WTC11 (cell line): ENCODE data around the gene SNAP47. TPM values are rescaled to one million over a fixed set of nuclear protein-coding genes. Genes with fewer than 3 reads are reported as not detected.

Experiments used
- ATAC-seq: fragments of 200-7000 bp; cut with Tn5 transposase; 2 replicates; pipeline ENCODE4 v1.10.0; 2021; ENCODE audit warnings: mild to moderate bottlenecking, moderate library complexity
- CTCF ChIA-PET: fragments of 300-600 bp; sonication (Branson Sonifier 250); formaldehyde crosslinking; loops from one replicate; lab custom pipeline; 2021; ENCODE audit warnings: antibody characterized with exemption; lab: Charles Lee
- POLR2A ChIA-PET: fragments of 350-600 bp; sonication (Branson Sonifier 250); formaldehyde crosslinking; loops from one replicate; lab custom pipeline; 2021; ENCODE audit warnings: antibody characterized with exemption; lab: Charles Lee
- DNase-seq: peaks from one replicate; pipeline ENCODE4 v3.0.0; 2021; ENCODE audit warnings: low spot score
- H3K27ac Mint-ChIP-seq: 2 replicates; pipeline ENCODE4 v1.8.0; 2021; ENCODE audit warnings: mixed read lengths
- H3K27me3 Mint-ChIP-seq: 2 replicates; pipeline ENCODE4 v1.8.0; 2021; ENCODE audit warnings: low read depth, mild to moderate bottlenecking, moderate library complexity, mixed read lengths
- H3K36me3 Mint-ChIP-seq: 2 replicates; pipeline ENCODE4 v1.8.0; 2021; ENCODE audit warnings: mixed read lengths
- H3K4me1 Mint-ChIP-seq: 2 replicates; pipeline ENCODE4 v1.8.0; 2022; ENCODE audit warnings: mixed read lengths
- H3K4me3 Mint-ChIP-seq: 2 replicates; pipeline ENCODE4 v1.8.0; 2021; ENCODE audit warnings: mild to moderate bottlenecking, moderate library complexity, mixed read lengths
- H3K9me3 Mint-ChIP-seq: 2 replicates; pipeline ENCODE4 v1.8.0; 2021; ENCODE audit warnings: mixed read lengths
- CREM ChIP-seq: sonication (generic); formaldehyde crosslinking; IDR thresholded peaks from 2 replicates; pipeline ENCODE4 v1.8.1; 2022; ENCODE audit warnings: mild to moderate bottlenecking, missing genetic modification reagents, moderate library complexity
- ELF4 ChIP-seq: sonication (generic); formaldehyde crosslinking; IDR thresholded peaks from 2 replicates; pipeline ENCODE4 v1.8.1; 2022; ENCODE audit warnings: low read depth, mild to moderate bottlenecking, moderate library complexity, missing genetic modification reagents
- EMX1 ChIP-seq: fragments of 250-450 bp; sonication (Bioruptor Pico); IDR thresholded peaks from 2 replicates; pipeline ENCODE4 v1.8.0; 2021; ENCODE audit warnings: mild to moderate bottlenecking
- FOXK1 ChIP-seq: sonication (generic); formaldehyde crosslinking; IDR thresholded peaks from 2 replicates; pipeline ENCODE4 v1.8.0; 2022; ENCODE audit warnings: mild to moderate bottlenecking, moderate library complexity, missing genetic modification reagents
- FOXP1 ChIP-seq: sonication (generic); formaldehyde crosslinking; IDR thresholded peaks from 2 replicates; pipeline ENCODE4 v1.8.0; 2022; ENCODE audit warnings: missing genetic modification reagents, mild to moderate bottlenecking, moderate library complexity, borderline replicate concordance
- GRHL2 ChIP-seq: fragments of 250-450 bp; sonication (Bioruptor Pico); IDR thresholded peaks from 2 replicates; pipeline ENCODE4 v1.8.0; 2022; ENCODE audit warnings: mild to moderate bottlenecking, moderate library complexity; ENCODE audit not compliant: insufficient replicate concordance, severe bottlenecking
- HMGXB4 ChIP-seq: sonication (generic); formaldehyde crosslinking; IDR thresholded peaks from 2 replicates; pipeline ENCODE4 v1.8.1; 2023; ENCODE audit warnings: mild to moderate bottlenecking, moderate library complexity, missing genetic modification reagents
- JUN ChIP-seq: sonication (generic); formaldehyde crosslinking; IDR thresholded peaks from 2 replicates; pipeline ENCODE4 v1.8.0; 2023; ENCODE audit warnings: mild to moderate bottlenecking, missing genetic modification reagents
- MLX ChIP-seq: sonication (generic); formaldehyde crosslinking; IDR thresholded peaks from 2 replicates; pipeline ENCODE4 v1.8.1; 2023; ENCODE audit warnings: mild to moderate bottlenecking, missing genetic modification reagents, moderate library complexity
- MXD4 ChIP-seq: fragments of 250-450 bp; sonication (Bioruptor Pico); IDR thresholded peaks from 2 replicates; pipeline ENCODE4 v1.8.0; 2021; ENCODE audit warnings: mild to moderate bottlenecking, moderate library complexity, borderline replicate concordance
- NR1H2 ChIP-seq: sonication (generic); formaldehyde crosslinking; IDR thresholded peaks from 2 replicates; pipeline ENCODE4 v1.9.0; 2021; ENCODE audit warnings: mild to moderate bottlenecking, moderate library complexity, missing genetic modification reagents
- NR2C2 ChIP-seq: sonication (generic); formaldehyde crosslinking; IDR thresholded peaks from 2 replicates; pipeline ENCODE4 v1.8.0; 2022; ENCODE audit warnings: mild to moderate bottlenecking, missing genetic modification reagents
- PRRX2 ChIP-seq: fragments of 250-450 bp; sonication (Bioruptor Pico); IDR thresholded peaks from 2 replicates; pipeline ENCODE4 v1.8.0; 2021; ENCODE audit warnings: mild to moderate bottlenecking
- RELA ChIP-seq: sonication (generic); formaldehyde crosslinking; IDR thresholded peaks from 2 replicates; pipeline ENCODE4 v1.8.1; 2022; ENCODE audit warnings: missing genetic modification reagents, mild to moderate bottlenecking, borderline replicate concordance
- SMAD3 ChIP-seq: sonication (generic); formaldehyde crosslinking; IDR thresholded peaks from 2 replicates; pipeline ENCODE4 v1.8.0; 2022; ENCODE audit warnings: missing genetic modification reagents, mild to moderate bottlenecking, borderline replicate concordance
- SMAD4 ChIP-seq: sonication (generic); formaldehyde crosslinking; IDR thresholded peaks from 2 replicates; pipeline ENCODE4 v1.8.0; 2022; ENCODE audit warnings: mild to moderate bottlenecking, missing genetic modification reagents
- TEAD1 ChIP-seq: sonication (generic); formaldehyde crosslinking; IDR thresholded peaks from 2 replicates; pipeline ENCODE4 v1.8.0; 2022; ENCODE audit warnings: mild to moderate bottlenecking, missing genetic modification reagents
- TEAD4 ChIP-seq: sonication (generic); formaldehyde crosslinking; IDR thresholded peaks from 2 replicates; pipeline ENCODE4 v1.8.0; 2022; ENCODE audit warnings: mild to moderate bottlenecking, missing genetic modification reagents
- ZNF121 ChIP-seq: sonication (generic); formaldehyde crosslinking; IDR thresholded peaks from 2 replicates; pipeline ENCODE4 v1.8.0; 2023; ENCODE audit warnings: missing genetic modification reagents
- ZNF263 ChIP-seq: sonication (generic); formaldehyde crosslinking; IDR thresholded peaks from 2 replicates; pipeline ENCODE4 v1.8.1; 2022; ENCODE audit warnings: low read depth, mild to moderate bottlenecking, moderate library complexity, missing genetic modification reagents
- ZNF396 ChIP-seq: fragments of 250-450 bp; sonication (Bioruptor Pico); IDR thresholded peaks from 2 replicates; pipeline ENCODE4 v1.8.0; 2021; ENCODE audit warnings: mild to moderate bottlenecking, moderate library complexity, borderline replicate concordance
- ZSCAN18 ChIP-seq: fragments of 250-450 bp; sonication (Bioruptor Pico); IDR thresholded peaks from 2 replicates; pipeline ENCODE4 v2.1.2; 2022; ENCODE audit warnings: mild to moderate bottlenecking, moderate library complexity
- total RNA-seq: library from RNA; stranded (reverse); gene quantifications from 3 replicates; pipeline ENCODE4 v1.2.3, GENCODE V29; 2021
- TF ChIP-seq, protein P1 (sequence below): sonication (generic); formaldehyde crosslinking; IDR thresholded peaks from 2 replicates; pipeline ENCODE4 v1.8.0; 2022; ENCODE audit warnings: mild to moderate bottlenecking, missing genetic modification reagents

SNAP47 gene
- total RNA-seq, 1 experiment from 2014 or later = 50.8 TPM

DNA sequence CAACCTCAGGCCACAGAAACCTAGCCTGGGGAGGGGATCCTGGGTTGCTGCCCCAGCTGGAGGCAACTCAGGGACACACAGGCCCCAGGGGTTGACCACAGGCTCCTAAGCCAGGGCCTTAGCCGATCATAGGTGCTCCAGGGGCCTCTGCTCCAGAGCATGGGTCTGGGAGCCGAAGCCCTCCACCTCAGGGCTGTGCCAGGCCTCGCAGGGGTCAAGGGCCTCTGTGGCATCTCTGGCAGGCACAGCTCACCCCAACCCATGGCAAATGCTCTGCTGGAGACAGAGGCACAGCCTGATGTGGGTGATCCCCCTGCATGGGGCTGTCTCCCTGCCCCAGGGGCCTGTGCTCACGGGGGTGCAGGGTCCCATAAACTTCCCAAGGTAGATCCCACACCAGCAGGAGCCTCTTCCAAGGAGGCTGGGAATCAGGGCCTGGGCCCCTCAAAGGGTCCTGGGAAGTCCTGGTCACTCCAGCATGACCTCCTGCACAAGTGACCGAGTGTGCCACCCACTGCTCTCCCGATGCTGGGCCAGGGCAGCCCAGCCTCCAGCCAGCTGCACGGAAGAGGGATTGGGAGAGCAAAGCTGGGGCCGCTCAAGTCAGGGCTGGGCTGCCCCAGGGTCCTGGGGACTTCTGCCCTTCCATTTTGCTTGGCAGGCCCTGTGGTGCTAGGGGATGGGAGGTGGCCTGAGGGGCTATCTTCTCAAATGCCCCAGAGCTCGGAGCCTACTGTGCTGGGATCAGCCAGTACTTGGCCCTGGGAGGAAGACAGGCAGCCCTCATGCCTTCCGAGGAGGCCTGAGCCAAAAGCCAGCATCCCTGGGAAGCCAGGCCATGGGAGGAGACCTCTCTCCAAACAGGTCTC lies 58.1 kb downstream of the SNAP47 start (continued):
- TF ChIP-seq SMAD3 (CRISPR knock-in tag) (0 out of 2 replicates have a peak, but pooled peaks have one; percentile 17), PRRX2 (CRISPR knock-in tag) (no peak), JUN (CRISPR knock-in tag) (no peak)

DNA sequence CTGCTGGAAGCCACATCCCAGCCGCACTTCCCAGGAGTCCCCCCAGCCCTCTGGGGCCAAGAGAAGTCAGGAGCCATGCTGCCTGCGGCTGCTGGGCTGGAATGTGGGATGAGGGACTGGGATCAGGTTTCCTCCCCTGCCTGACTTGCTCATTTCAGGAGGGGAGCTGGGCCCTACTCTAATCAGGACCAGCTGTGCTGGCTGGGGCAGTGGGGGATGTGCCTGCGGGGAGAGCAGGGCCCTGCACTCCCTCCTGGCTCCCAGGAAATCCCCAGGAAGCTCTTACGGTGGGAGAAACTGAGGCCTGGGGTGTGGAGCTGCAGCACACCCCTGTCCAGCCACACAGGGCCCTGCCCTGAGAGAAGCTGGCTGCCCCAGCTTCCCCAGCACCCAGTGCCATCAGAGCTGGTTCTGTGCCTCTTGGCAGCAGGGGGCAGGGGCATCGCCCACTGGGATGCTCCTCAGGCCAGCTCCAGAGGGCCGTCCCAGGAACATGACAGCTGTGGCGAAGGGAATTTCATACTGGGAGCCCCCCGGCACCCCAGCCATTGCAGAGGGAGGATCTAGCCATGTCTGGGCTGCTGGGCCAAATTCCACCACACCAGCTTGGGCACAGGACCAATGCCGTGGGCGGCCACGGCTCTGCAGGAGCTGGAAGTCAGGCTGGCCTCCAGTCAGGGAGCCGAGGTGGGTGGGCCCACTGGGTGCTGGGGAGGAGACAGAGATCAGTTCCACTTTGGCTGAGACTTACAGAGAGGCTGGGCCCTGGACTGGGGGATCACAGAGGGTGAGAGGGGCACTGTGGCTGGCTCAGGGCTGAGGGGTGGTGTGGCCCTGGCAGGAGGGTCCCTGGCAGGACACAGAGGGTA lies 58.9 kb downstream of the SNAP47 start:
- H3K4me1 Mint-ChIP-seq = peaks cover 19% of the 10 kb centered on the region
- peak overlapping the region; percentile 63; the same call in 1 of the 2 replicates for H3K27ac Mint-ChIP-seq
- H3K27me3 Mint-ChIP-seq = peaks cover 15% of the 10 kb centered on the region
- TF ChIP-seq TEAD4 (CRISPR knock-in tag) = peak; percentile 92
- no peak for TF ChIP-seq EMX1 (CRISPR knock-in tag)
- TF ChIP-seq SMAD3 (CRISPR knock-in tag) = no peak
- TF ChIP-seq ZNF263 (CRISPR knock-in tag) = peak; percentile 61; the same call in 1 of the 2 replicates
- TF ChIP-seq, protein P1, sequence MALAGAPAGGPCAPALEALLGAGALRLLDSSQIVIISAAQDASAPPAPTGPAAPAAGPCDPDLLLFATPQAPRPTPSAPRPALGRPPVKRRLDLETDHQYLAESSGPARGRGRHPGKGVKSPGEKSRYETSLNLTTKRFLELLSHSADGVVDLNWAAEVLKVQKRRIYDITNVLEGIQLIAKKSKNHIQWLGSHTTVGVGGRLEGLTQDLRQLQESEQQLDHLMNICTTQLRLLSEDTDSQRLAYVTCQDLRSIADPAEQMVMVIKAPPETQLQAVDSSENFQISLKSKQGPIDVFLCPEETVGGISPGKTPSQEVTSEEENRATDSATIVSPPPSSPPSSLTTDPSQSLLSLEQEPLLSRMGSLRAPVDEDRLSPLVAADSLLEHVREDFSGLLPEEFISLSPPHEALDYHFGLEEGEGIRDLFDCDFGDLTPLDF = no peak
- TF ChIP-seq TEAD1 (CRISPR knock-in tag) = peak; percentile 87; the same call in 1 of the 2 replicates
- no peak for TF ChIP-seq NR1H2
- ChIA-PET CTCF (interaction anchor here (0.6 to 3.8 kb wide), 10 partner anchors 32 to 205 kb away, joined by 3 to 31 read pairs (median 4); partner anchors contain the start of gene WNT9A), POLR2A (interaction anchor here (1.3 kb wide), 1 partner anchor 154 kb away, joined by 3 read pairs; the partner anchor contains the start of gene WNT9A)
- no peak overlapping the region for H3K4me3 Mint-ChIP-seq
- ATAC-seq = peak; percentile 86
- DNase-seq = peak; percentile 73
- no peaks in the 10 kb centered on the region for H3K9me3 Mint-ChIP-seq
- H3K36me3 Mint-ChIP-seq = no peaks in the 10 kb centered on the region

DNA sequence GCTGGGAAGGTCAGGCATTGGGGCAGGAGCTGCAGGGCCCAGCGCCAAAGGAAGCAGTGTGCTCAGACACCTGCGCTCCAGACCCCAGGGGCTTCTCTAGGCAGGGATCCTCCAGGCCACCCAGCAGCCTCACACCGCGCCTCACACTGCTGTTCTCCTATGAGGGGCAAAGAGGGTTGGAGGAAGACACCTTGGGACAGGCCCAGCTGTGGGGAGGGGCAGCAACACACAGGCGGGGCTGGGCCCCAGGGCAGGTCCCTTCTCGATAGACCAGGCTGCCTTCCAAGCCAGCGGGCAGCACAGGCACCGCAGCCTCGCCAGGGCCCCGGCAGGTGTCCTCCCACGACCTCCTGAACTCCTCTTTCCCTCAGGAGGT lies 59.6 kb downstream of the SNAP47 start:
- TF ChIP-seq SMAD4 (no peak), EMX1 (CRISPR knock-in tag) (no peak), MLX (CRISPR knock-in tag) (no peak), TEAD4 (CRISPR knock-in tag) (no peak), RELA (CRISPR knock-in tag) (no peak)
- Mint-ChIP-seq H3K27ac (no peak overlapping the region), H3K27me3 (peaks cover 13% of the 10 kb centered on the region), H3K4me1 (peaks cover 15% of the 10 kb centered on the region), H3K9me3 (no peaks in the 10 kb centered on the region), H3K36me3 (no peaks in the 10 kb centered on the region), H3K4me3 (no peak overlapping the region)
- ATAC-seq (no peak), DNase-seq (no peak)
- ChIA-PET CTCF (interaction anchor here (1.4 to 3.8 kb wide), 3 partner anchors 93 to 159 kb away, joined by 3 to 31 read pairs (median 25); partner anchors contain the start of gene WNT9A), POLR2A (no interaction called here)

DNA sequence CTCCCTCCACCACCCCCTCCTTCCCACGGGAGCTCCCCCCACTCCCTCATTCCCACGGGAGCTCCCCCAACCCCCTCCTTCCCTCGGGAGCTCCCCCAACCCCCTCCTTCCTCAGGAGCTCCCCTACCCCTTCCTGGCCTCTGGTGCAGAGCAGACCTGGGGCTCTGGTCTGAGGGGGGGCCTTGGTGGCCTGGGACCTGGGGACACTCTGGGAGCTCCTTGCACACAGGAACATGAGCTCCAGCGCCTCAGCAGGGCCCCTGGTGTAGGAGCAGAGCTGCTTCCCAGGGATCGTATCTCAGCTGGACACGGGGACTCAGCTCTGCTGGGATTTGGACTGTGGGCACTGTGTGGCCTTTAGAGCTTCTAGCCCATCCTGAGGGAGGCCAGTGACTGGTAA lies 60.5 kb downstream of the SNAP47 start:
- ChIA-PET POLR2A (no interaction called here), CTCF (interaction anchor here (0.6 to 3.8 kb wide), 6 partner anchors 65 to 314 kb away, joined by 3 to 31 read pairs (median 4); partner anchors contain the start of gene WNT9A)
- Mint-ChIP-seq H3K4me3 (no peak overlapping the region), H3K4me1 (peaks cover 15% of the 10 kb centered on the region), H3K36me3 (no peaks in the 10 kb centered on the region), H3K27me3 (peaks cover 8% of the 10 kb centered on the region; the same call in 1 of the 2 replicates), H3K27ac (no peak overlapping the region), H3K9me3 (no peaks in the 10 kb centered on the region)
- no peak for ATAC-seq
- no peak for DNase-seq
- TF ChIP-seq ELF4 (CRISPR knock-in tag) (no peak), ZSCAN18 (CRISPR knock-in tag) (no peak), FOXP1 (CRISPR knock-in tag) (no peak), NR2C2 (no peak), CREM (CRISPR knock-in tag) (no peak), ZNF396 (no peak), FOXK1 (CRISPR knock-in tag) (no peak), SMAD4 (no peak), ZNF121 (CRISPR knock-in tag) (no peak), MXD4 (CRISPR knock-in tag) (no peak), HMGXB4 (CRISPR knock-in tag) (no peak), GRHL2 (CRISPR knock-in tag) (no peak)
